ENCODE measurements around the gene AP4E1. TPM values are rescaled to one million over a fixed set of nuclear protein-coding genes. Genes with fewer than 3 reads are reported as not detected.

Gene AP4E1
- total RNA-seq, 1 experiment from 2014 or later, result 10.1 TPM

DNA sequence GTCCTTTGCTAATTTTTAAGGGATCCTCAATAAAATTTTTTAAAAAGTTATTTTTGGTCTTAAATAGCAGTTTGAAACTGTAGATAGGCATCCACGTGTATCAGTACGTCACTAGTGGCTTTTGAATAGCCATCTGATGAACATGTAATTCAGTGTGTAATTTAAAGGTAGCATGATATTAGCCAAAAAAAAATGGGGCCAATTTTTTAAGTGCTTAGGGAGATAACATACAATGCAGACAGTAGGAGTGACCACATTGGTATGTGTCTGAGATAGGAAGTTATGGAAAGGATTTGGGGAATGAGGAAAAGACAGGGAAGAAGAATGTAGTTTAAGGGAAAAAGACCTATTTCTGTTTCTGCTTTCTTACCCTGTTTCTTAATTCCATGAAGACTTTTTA, 2.5 kb downstream of the AP4E1 start:
- CTCF ChIA-PET, result no interaction called here

DNA sequence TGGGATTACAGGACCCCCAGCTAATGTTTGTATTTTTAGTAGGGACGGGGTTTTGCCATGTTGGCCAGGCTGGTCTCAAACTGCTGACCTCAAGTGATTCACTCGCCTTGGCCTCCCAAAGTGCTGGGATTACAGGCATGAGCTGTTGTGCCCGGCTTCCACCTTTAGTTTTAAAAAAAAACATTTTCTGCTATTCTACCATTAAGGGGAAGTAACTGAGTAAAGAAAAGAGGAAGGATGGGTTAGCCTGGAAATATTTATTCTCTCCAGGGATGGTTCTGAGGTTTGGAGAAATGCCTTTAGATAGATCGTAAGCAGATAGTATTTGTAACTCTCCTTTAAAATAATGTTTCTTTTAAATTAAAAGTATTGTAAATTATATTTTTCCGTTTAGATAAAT, 3.1 kb downstream of the AP4E1 start:
- CTCF ChIA-PET, result no interaction called here
- no TSS peak for BruUV-seq (replicated peaks)
- no peaks in the 10 kb centered on the region for H3K27me3 ChIP-seq (ENCODE audit: insufficient read depth, low read length)
- no peak overlapping the region for H3K4me2 ChIP-seq (ENCODE audit: low read length)
- ATAC-seq, result no peak
- no peak for DNase-seq (ENCODE audit: low read depth, low spot score)
- no peak overlapping the region for H3K9ac ChIP-seq (ENCODE audit: low read length)
- no peaks in the 10 kb centered on the region for H3K9me3 ChIP-seq (ENCODE audit: control insufficient read depth in 1 of 2, insufficient read depth in 1 of 2, low read depth in 1 of 2, low read length in 2 of 2)
- H2AFZ ChIP-seq (ENCODE audit: low read depth, low read length, poor library complexity, severe bottlenecking), result no peak overlapping the region
- RAD21 ChIA-PET (ENCODE audit: low non-redundant PET in 1 of 2, low total read pairs in 2 of 2, uncharacterized antibody in 2 of 2, unreplicated experiment in 2 of 2), result no interaction called here
- H3K9me2 ChIP-seq (ENCODE audit: insufficient read depth), result no peaks in the 10 kb centered on the region
- peaks cover 21% of the 10 kb centered on the region for H3K79me2 ChIP-seq (ENCODE audit: insufficient read depth, low read length)
- H3K36me3 ChIP-seq (ENCODE audit: control insufficient read depth in 1 of 2, insufficient read depth in 2 of 2, low read length in 2 of 2), result peaks cover 2 to 6% of the 10 kb centered on the region in 2 experiments; a peak in 1 of 4 replicates
- intact Hi-C loops (cut with micrococcal nuclease), result no loop called here
- H3K27ac ChIP-seq (ENCODE audit: low read depth, low read length), result no peak overlapping the region
- POLR2A ChIA-PET, result no interaction called here
- H3K4me3 ChIP-seq (replicated peaks in 1 of 2; ENCODE audit: low read depth in 1 of 2, low read length in 2 of 2), result no peak overlapping the region
- TF ChIP-seq ELF1 (IDR thresholded peaks at IDR 0.05; ENCODE audit: borderline replicate concordance, low read depth) (no peak), RAD21 (IDR thresholded peaks at IDR 0.05; ENCODE audit: low read depth) (no peak), POLR2A (IDR thresholded peaks at IDR 0.05; ENCODE audit: borderline replicate concordance, extremely low read depth, insufficient read depth, insufficient read length) (no peak), TCF7L2 (IDR thresholded peaks at IDR 0.05; ENCODE audit: borderline replicate concordance, extremely low read depth, insufficient read depth, insufficient read length) (no peak), SP1 (IDR thresholded peaks at IDR 0.05; ENCODE audit: low read depth) (no peak), CBX3 (IDR thresholded peaks at IDR 0.05; ENCODE audit: low read depth) (no peak), POLR2AphosphoS5 (IDR thresholded peaks at IDR 0.05; ENCODE audit: low read depth, low read length) (no peak), ZNF274 (IDR thresholded peaks at IDR 0.05; ENCODE audit: low read depth, low read length) (no peak), FOSL1 (IDR thresholded peaks at IDR 0.05; ENCODE audit: low read depth) (no peak), EZH2phosphoT487 (IDR thresholded peaks at IDR 0.05; ENCODE audit: borderline replicate concordance) (no peak), ZFX (IDR thresholded peaks at IDR 0.05) (no peak), JUND (IDR thresholded peaks at IDR 0.05) (no peak)
- TF ChIP-seq, protein P1, sequence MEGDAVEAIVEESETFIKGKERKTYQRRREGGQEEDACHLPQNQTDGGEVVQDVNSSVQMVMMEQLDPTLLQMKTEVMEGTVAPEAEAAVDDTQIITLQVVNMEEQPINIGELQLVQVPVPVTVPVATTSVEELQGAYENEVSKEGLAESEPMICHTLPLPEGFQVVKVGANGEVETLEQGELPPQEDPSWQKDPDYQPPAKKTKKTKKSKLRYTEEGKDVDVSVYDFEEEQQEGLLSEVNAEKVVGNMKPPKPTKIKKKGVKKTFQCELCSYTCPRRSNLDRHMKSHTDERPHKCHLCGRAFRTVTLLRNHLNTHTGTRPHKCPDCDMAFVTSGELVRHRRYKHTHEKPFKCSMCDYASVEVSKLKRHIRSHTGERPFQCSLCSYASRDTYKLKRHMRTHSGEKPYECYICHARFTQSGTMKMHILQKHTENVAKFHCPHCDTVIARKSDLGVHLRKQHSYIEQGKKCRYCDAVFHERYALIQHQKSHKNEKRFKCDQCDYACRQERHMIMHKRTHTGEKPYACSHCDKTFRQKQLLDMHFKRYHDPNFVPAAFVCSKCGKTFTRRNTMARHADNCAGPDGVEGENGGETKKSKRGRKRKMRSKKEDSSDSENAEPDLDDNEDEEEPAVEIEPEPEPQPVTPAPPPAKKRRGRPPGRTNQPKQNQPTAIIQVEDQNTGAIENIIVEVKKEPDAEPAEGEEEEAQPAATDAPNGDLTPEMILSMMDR (IDR thresholded peaks at IDR 0.05 in 2 of 3, conservative IDR thresholded peaks at IDR 0.05 in 1 of 3; ENCODE audit: borderline replicate concordance in 1 of 3, insufficient read depth in 1 of 3, low read depth in 2 of 3, low read length in 2 of 3), result no peak
- TF ChIP-seq, protein P2, sequence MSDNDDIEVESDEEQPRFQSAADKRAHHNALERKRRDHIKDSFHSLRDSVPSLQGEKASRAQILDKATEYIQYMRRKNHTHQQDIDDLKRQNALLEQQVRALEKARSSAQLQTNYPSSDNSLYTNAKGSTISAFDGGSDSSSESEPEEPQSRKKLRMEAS (IDR thresholded peaks at IDR 0.05), result no peak
- H3K4me1 ChIP-seq (ENCODE audit: control insufficient read depth in 1 of 2, insufficient read depth in 2 of 2, low read length in 2 of 2), result peaks cover 10 to 21% of the 10 kb centered on the region in 2 experiments; a peak in 3 of 4 replicates
- no peaks in the 10 kb centered on the region for H4K20me1 ChIP-seq (ENCODE audit: insufficient read depth)

More for the DNA sequence above, 2.5 kb downstream of the AP4E1 start:
- DNase-seq (ENCODE audit: low read depth, low spot score) (no peak), ATAC-seq (no peak)
- Histone ChIP-seq H2AFZ (ENCODE audit: low read depth, low read length, poor library complexity, severe bottlenecking) (no peak overlapping the region), H3K9me2 (ENCODE audit: insufficient read depth) (no peaks in the 10 kb centered on the region), H3K9me3 (ENCODE audit: control insufficient read depth in 1 of 2, insufficient read depth in 1 of 2, low read depth in 1 of 2, low read length in 2 of 2) (no peaks in the 10 kb centered on the region), H3K9ac (ENCODE audit: low read length) (no peak overlapping the region), H3K4me3 (replicated peaks in 1 of 2; ENCODE audit: low read depth in 1 of 2, low read length in 2 of 2) (no peak overlapping the region), H3K4me1 (ENCODE audit: control insufficient read depth in 1 of 2, insufficient read depth in 2 of 2, low read length in 2 of 2) (peaks cover 10 to 21% of the 10 kb centered on the region in 2 experiments; a peak in 3 of 4 replicates), H3K36me3 (ENCODE audit: control insufficient read depth in 1 of 2, insufficient read depth in 2 of 2, low read length in 2 of 2) (peaks cover 2 to 6% of the 10 kb centered on the region in 2 experiments; a peak in 1 of 4 replicates), H4K20me1 (ENCODE audit: insufficient read depth) (no peaks in the 10 kb centered on the region), H3K4me2 (ENCODE audit: low read length) (no peak overlapping the region), H3K27me3 (ENCODE audit: insufficient read depth, low read length) (no peaks in the 10 kb centered on the region), H3K79me2 (ENCODE audit: insufficient read depth, low read length) (peaks cover 21% of the 10 kb centered on the region), H3K27ac (ENCODE audit: low read depth, low read length) (no peak overlapping the region)
- ChIA-PET RAD21 (ENCODE audit: low non-redundant PET in 1 of 2, low total read pairs in 2 of 2, uncharacterized antibody in 2 of 2, unreplicated experiment in 2 of 2) (no interaction called here), POLR2A (no interaction called here)
- intact Hi-C loops (cut with micrococcal nuclease), result no loop called here
- no peak for TF ChIP-seq ZFX (IDR thresholded peaks at IDR 0.05)
- no peak for TF ChIP-seq FOSL1 (IDR thresholded peaks at IDR 0.05; ENCODE audit: low read depth)
- TF ChIP-seq POLR2AphosphoS5 (IDR thresholded peaks at IDR 0.05; ENCODE audit: low read depth, low read length), result no peak
- no peak for TF ChIP-seq ZNF274 (IDR thresholded peaks at IDR 0.05; ENCODE audit: low read depth, low read length)
- no TSS peak for BruUV-seq (replicated peaks)
